Mesodermal cell (in vitro differentiated cells): ENCODE measurements around the gene DOK7.

ENCODE experiments used
- H3K27ac ChIP-seq: 2 replicates; pipeline ENCODE4 v1.7.0; 2013; ENCODE audit warnings: mild to moderate bottlenecking, low read depth, low read length, moderate library complexity; ENCODE audit not compliant: severe bottlenecking
- H3K36me3 ChIP-seq: 2 replicates; pipeline ENCODE4 v1.7.1; 2013; ENCODE audit warnings: mild to moderate bottlenecking, low read length, moderate library complexity; ENCODE audit not compliant: control insufficient read depth, insufficient read depth
- H3K4me1 ChIP-seq: one replicate; pipeline ENCODE4 v1.7.1; 2013; ENCODE audit warnings: mild to moderate bottlenecking, low read length; ENCODE audit not compliant: insufficient read depth, control insufficient read depth, poor library complexity, severe bottlenecking
- H3K4me3 ChIP-seq: 2 replicates; pipeline ENCODE4 v1.7.0; 2013; ENCODE audit warnings: low read length, control low read depth, mild to moderate bottlenecking; ENCODE audit not compliant: insufficient read depth, poor library complexity, severe bottlenecking; ENCODE audit errors: extremely low read depth
- H3K9me3 ChIP-seq: 2 replicates; pipeline ENCODE4 v1.7.1; 2013; ENCODE audit warnings: mild to moderate bottlenecking, low read length, moderate library complexity; ENCODE audit not compliant: control insufficient read depth
- WGBS, 2 experiments: methylation state at CpG; one replicate each; pipeline ENCODE4 v1.1.5; 2013; ENCODE audit warnings: missing lambda C conversion rate in 2 of 2; ENCODE audit not compliant: insufficient coverage in 2 of 2; 5-methylcytosine and 5-hydroxymethylcytosine counted together

Gene DOK7

GRCh38 chr4:3484057-3484973 lies 21.2 kb downstream of the DOK7 start:
- H3K27ac ChIP-seq, result no peak overlapping the region
- 62 to 65% methylated on average over 38 to 43 of the region's 45 CpGs for WGBS, 2 experiments
- H3K4me1 ChIP-seq, result peaks cover 18% of the 10 kb centered on the region
- no peak overlapping the region for H3K4me3 ChIP-seq
- no peaks in the 10 kb centered on the region for H3K9me3 ChIP-seq
- H3K36me3 ChIP-seq, result no peaks in the 10 kb centered on the region

GRCh38 chr4:3485011-3485791 lies 22.1 kb downstream of the DOK7 start:
- H3K27ac ChIP-seq, result no peak overlapping the region
- no peaks in the 10 kb centered on the region for H3K9me3 ChIP-seq
- peaks cover 18% of the 10 kb centered on the region for H3K4me1 ChIP-seq
- 43 to 48% methylated on average over 21 to 29 of the region's 36 CpGs for WGBS, 2 experiments
- H3K4me3 ChIP-seq, result peak overlapping the region; percentile 5
- H3K36me3 ChIP-seq, result no peaks in the 10 kb centered on the region

GRCh38 chr4:3485886-3486540 lies 22.9 kb downstream of the DOK7 start:
- H3K4me1 ChIP-seq, result peaks cover 17% of the 10 kb centered on the region
- H3K4me3 ChIP-seq, result no peak overlapping the region
- 85 to 88% methylated on average over 16 to 20 of the region's 25 CpGs for WGBS, 2 experiments
- no peak overlapping the region for H3K27ac ChIP-seq
- H3K36me3 ChIP-seq, result no peaks in the 10 kb centered on the region
- no peaks in the 10 kb centered on the region for H3K9me3 ChIP-seq

- H3K36me3 ChIP-seq, result no peaks in the 10 kb centered on the region
- H3K27ac ChIP-seq, result no peak overlapping the region
- WGBS, 2 experiments, result 66 to 72% methylated on average over 17 to 24 of the region's 25 CpGs
- peaks cover 12% of the 10 kb centered on the region for H3K4me1 ChIP-seq
- no peak overlapping the region for H3K4me3 ChIP-seq
- H3K9me3 ChIP-seq, result no peaks in the 10 kb centered on the region
Measured at GRCh38 chr4:3486541-3487540, 23.7 kb downstream of the DOK7 start.

DNA sequence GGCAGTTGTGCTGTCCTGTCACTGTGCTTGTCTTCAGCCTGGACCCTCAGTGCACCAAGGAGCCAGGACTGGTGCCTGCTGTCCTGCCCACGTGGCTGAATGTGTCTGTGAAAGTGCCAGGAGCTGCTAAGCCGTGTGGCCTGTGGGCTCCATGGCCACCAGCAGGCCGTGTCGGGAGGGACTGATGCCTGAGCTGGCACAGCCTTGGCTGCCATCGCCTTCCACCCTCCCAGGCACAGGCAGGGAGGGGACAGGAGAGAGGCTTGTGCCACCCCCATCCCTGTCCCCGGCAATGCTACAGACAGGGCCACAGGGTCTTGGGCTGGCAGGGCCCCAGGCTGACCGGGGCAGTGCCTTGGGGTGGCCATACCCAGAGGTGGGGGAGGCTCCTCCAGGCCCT lies 24.8 kb downstream of the DOK7 start:
- no peaks in the 10 kb centered on the region for H3K9me3 ChIP-seq
- peaks cover 17% of the 10 kb centered on the region for H3K4me1 ChIP-seq
- no peak overlapping the region for H3K4me3 ChIP-seq
- no peak overlapping the region for H3K27ac ChIP-seq
- 84 to 87% methylated on average over 7 of the region's 7 CpGs for WGBS, 2 experiments
- H3K36me3 ChIP-seq, result no peaks in the 10 kb centered on the region

DNA sequence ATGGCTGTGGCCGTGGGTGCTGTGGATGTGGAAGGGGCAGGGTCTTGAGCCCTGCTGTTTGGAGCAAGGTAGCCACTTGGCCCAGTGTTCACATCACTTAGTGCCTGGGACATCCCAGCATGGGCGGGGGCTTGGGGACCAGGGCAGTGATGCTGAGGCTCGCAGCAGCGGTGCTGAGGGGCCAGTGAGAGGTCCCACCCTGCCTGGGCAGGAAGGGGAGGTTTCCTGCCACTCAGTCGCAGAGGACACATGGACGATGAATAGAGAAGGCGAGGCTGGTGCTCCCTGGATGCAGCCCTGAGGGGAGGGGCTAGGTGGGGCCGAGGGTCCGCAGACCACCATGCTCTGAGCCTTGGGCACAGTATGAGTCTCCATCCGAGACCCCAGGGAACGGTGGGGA lies 25.7 kb downstream of the DOK7 start:
- H3K9me3 ChIP-seq, result no peaks in the 10 kb centered on the region
- 72 to 77% methylated on average over 9 to 10 of the region's 11 CpGs for WGBS, 2 experiments
- H3K4me1 ChIP-seq, result peaks cover 17% of the 10 kb centered on the region
- no peaks in the 10 kb centered on the region for H3K36me3 ChIP-seq
- H3K27ac ChIP-seq, result no peak overlapping the region
- no peak overlapping the region for H3K4me3 ChIP-seq

- no peak overlapping the region for H3K27ac ChIP-seq
- H3K36me3 ChIP-seq, result no peaks in the 10 kb centered on the region
- 63 to 69% methylated on average over 15 to 17 of the region's 20 CpGs for WGBS, 2 experiments
- H3K4me1 ChIP-seq, result peaks cover 20% of the 10 kb centered on the region
- H3K9me3 ChIP-seq, result no peaks in the 10 kb centered on the region
- no peak overlapping the region for H3K4me3 ChIP-seq
Measured at GRCh38 chr4:3489451-3489962, 26.4 kb downstream of the DOK7 start.

DNA sequence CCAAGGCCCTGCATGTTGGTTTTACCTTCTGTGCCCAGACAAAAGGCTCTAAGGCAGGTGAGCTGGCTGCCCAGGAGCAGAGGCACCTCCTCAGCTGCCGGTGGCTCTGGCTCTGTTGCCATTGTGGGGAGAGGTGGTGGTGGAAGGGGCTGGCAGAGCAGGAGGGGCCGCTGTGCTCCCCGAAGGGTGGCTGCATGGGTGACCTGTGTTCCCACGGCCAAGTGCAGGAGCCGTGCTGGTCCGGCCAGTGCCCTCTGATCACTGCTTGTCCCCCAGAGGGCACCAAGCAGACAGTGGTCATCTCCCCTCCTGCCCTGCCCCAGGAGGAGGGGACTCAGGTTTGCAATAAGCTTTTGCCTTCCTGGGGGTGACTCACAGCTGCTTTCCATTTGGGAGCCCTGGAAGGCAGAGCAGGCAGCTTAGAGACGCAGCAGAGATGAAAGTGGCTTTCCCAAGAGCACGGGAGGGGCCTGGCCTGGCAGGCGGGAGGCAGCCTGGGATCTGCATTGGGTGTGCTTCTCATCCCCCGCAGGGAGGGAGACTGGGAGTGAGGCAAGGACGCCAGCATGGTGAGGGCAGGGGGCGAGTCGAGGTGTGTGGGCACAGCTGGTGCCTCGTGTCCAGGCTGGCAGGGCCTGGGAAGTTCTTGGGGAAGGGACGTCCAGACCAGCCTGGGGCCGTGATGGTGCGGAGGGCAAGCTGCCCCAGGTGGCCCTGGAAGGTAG lies 28.7 kb downstream of the DOK7 start:
- H3K27ac ChIP-seq, result no peak overlapping the region
- no peaks in the 10 kb centered on the region for H3K9me3 ChIP-seq
- no peak overlapping the region for H3K4me3 ChIP-seq
- WGBS, 2 experiments, result 42 to 53% methylated on average over 14 to 17 of the region's 17 CpGs
- no peaks in the 10 kb centered on the region for H3K36me3 ChIP-seq
- H3K4me1 ChIP-seq, result peaks cover 16% of the 10 kb centered on the region
